Subcutaneous abdominal adipose tissue (tissue), 5 donors: ENCODE results near the gene EGFR.
A peak's percentile ranks its signal among the peaks of the same experiment; 100 is the strongest.

Experiments used
- H3K27ac ChIP-seq: one replicate; pipeline ENCODE4 v1.7.0; 2013; ENCODE audit warnings: low read depth, mild to moderate bottlenecking, inconsistent platforms, low read length, moderate library complexity
- H3K27me3 ChIP-seq, 5 donors: one replicate each; pipeline ENCODE4 v1.7.0; 2013; ENCODE audit warnings: low read length in 5 of 5, inconsistent platforms in 1 of 5; ENCODE audit not compliant: control insufficient read depth in 5 of 5, insufficient read depth in 4 of 5
- H3K36me3 ChIP-seq, 5 donors: one replicate each; pipeline ENCODE4 v1.7.0; 2013; ENCODE audit warnings: low read length in 5 of 5; ENCODE audit not compliant: control insufficient read depth in 5 of 5, insufficient read depth in 5 of 5
- H3K4me1 ChIP-seq, 5 donors: one replicate each; pipeline ENCODE4 v1.7.0; 2013; ENCODE audit warnings: low read length in 5 of 5, mild to moderate bottlenecking in 3 of 5, moderate library complexity in 1 of 5; ENCODE audit not compliant: control insufficient read depth in 5 of 5, insufficient read depth in 5 of 5
- H3K4me3 ChIP-seq, 5 donors: one replicate each; pipeline ENCODE4 v1.7.0; 2013; ENCODE audit warnings: low read length in 5 of 5, low read depth in 1 of 5
- H3K9ac ChIP-seq, 5 donors: one replicate each; pipeline ENCODE4 v1.7.0; 2013; ENCODE audit warnings: low read length in 5 of 5, mild to moderate bottlenecking in 4 of 5, moderate library complexity in 3 of 5
- H3K9me3 ChIP-seq, 5 donors: one replicate each; pipeline ENCODE4 v1.7.0; 2013; ENCODE audit warnings: low read length in 5 of 5; ENCODE audit not compliant: control insufficient read depth in 5 of 5
- donor health status: healthy.
- donor health status: healthy.
- donor health status: healthy.
- donor health status: healthy.
- donor health status: healthy.

Gene EGFR

GRCh38 chr7:55170335-55171069 lies 151.7 kb downstream of the EGFR start:
- Histone ChIP-seq H3K9ac (no peak overlapping the region), H3K36me3 (peaks cover 7 to 70% (median 57%) of the 10 kb centered on the region in 5 donors), H3K4me3 (no peak overlapping the region), H3K27ac (peak overlapping the region; percentile 23), H3K9me3 (no peaks in the 10 kb centered on the region), H3K27me3 (no peaks in the 10 kb centered on the region), H3K4me1 (peaks cover 0 to 21% (median 18%) of the 10 kb centered on the region in 5 donors)

GRCh38 chr7:55171157-55171556 lies 152.3 kb downstream of the EGFR start:
- peaks cover 5 to 64% (median 52%) of the 10 kb centered on the region in 5 donors for H3K36me3 ChIP-seq
- no peaks in the 10 kb centered on the region for H3K27me3 ChIP-seq
- no peak overlapping the region for H3K27ac ChIP-seq
- peaks cover 0 to 27% (median 20%) of the 10 kb centered on the region in 5 donors for H3K4me1 ChIP-seq
- H3K4me3 ChIP-seq, result no peak overlapping the region
- no peak overlapping the region for H3K9ac ChIP-seq
- H3K9me3 ChIP-seq, result no peaks in the 10 kb centered on the region

GRCh38 chr7:55172161-55172560 lies 153.3 kb downstream of the EGFR start:
- H3K4me3 ChIP-seq, result no peak overlapping the region
- peaks cover 3 to 62% (median 51%) of the 10 kb centered on the region in 5 donors for H3K36me3 ChIP-seq
- H3K27ac ChIP-seq, result no peak overlapping the region
- H3K9me3 ChIP-seq, result no peaks in the 10 kb centered on the region
- H3K27me3 ChIP-seq, result no peaks in the 10 kb centered on the region
- no peak overlapping the region for H3K9ac ChIP-seq
- peaks cover 1 to 32% (median 23%) of the 10 kb centered on the region in 5 donors for H3K4me1 ChIP-seq

GRCh38 chr7:55172881-55173609 lies 154.2 kb downstream of the EGFR start:
- Histone ChIP-seq H3K9me3 (no peaks in the 10 kb centered on the region), H3K36me3 (peaks cover 3 to 65% (median 52%) of the 10 kb centered on the region in 5 donors), H3K4me3 (no peak overlapping the region), H3K27me3 (no peaks in the 10 kb centered on the region), H3K4me1 (peaks cover 1 to 40% (median 32%) of the 10 kb centered on the region in 5 donors), H3K9ac (no peak overlapping the region), H3K27ac (no peak overlapping the region)

- no peak overlapping the region for H3K4me3 ChIP-seq
- H3K36me3 ChIP-seq, result peaks cover 3 to 66% (median 53%) of the 10 kb centered on the region in 5 donors
- H3K4me1 ChIP-seq, result peaks cover 1 to 40% (median 32%) of the 10 kb centered on the region in 5 donors
- H3K27ac ChIP-seq, result no peak overlapping the region
- H3K9ac ChIP-seq, result no peak overlapping the region
- H3K9me3 ChIP-seq, result no peaks in the 10 kb centered on the region
- H3K27me3 ChIP-seq, result no peaks in the 10 kb centered on the region
Measured at GRCh38 chr7:55173671-55174070, 154.9 kb downstream of the EGFR start.

- Histone ChIP-seq H3K4me3 (no peak overlapping the region), H3K36me3 (peaks cover 3 to 72% (median 61%) of the 10 kb centered on the region in 5 donors), H3K9ac (no peak overlapping the region), H3K9me3 (no peaks in the 10 kb centered on the region), H3K27me3 (no peaks in the 10 kb centered on the region), H3K4me1 (peaks cover 1 to 40% (median 32%) of the 10 kb centered on the region in 5 donors), H3K27ac (no peak overlapping the region)
Measured at GRCh38 chr7:55174456-55174855, 155.6 kb downstream of the EGFR start.

GRCh38 chr7:55174856-55175255 lies 156.0 kb downstream of the EGFR start:
- peaks cover 1 to 40% (median 32%) of the 10 kb centered on the region in 5 donors for H3K4me1 ChIP-seq
- peaks cover 3 to 69% (median 61%) of the 10 kb centered on the region in 5 donors for H3K36me3 ChIP-seq
- H3K9ac ChIP-seq, result no peak overlapping the region
- no peaks in the 10 kb centered on the region for H3K27me3 ChIP-seq
- no peak overlapping the region for H3K4me3 ChIP-seq
- no peak overlapping the region for H3K27ac ChIP-seq
- no peaks in the 10 kb centered on the region for H3K9me3 ChIP-seq

GRCh38 chr7:55177068-55177530 lies 158.3 kb downstream of the EGFR start:
- Histone ChIP-seq H3K9me3 (no peaks in the 10 kb centered on the region), H3K4me1 (peaks cover 1 to 32% (median 28%) of the 10 kb centered on the region in 5 donors), H3K4me3 (no peak overlapping the region), H3K9ac (peak overlapping the region in 1 of 5 donors; percentile 15), H3K27me3 (no peaks in the 10 kb centered on the region), H3K36me3 (peaks cover 2 to 68% (median 65%) of the 10 kb centered on the region in 5 donors), H3K27ac (no peak overlapping the region)

- H3K4me1 ChIP-seq, result peaks cover 1 to 32% (median 28%) of the 10 kb centered on the region in 5 donors
- no peak overlapping the region for H3K27ac ChIP-seq
- H3K9me3 ChIP-seq, result no peaks in the 10 kb centered on the region
- peak overlapping the region in 1 of 5 donors; percentile 15 for H3K9ac ChIP-seq
- no peak overlapping the region for H3K4me3 ChIP-seq
- H3K36me3 ChIP-seq, result peaks cover 0 to 68% (median 66%) of the 10 kb centered on the region in 5 donors
- H3K27me3 ChIP-seq, result no peaks in the 10 kb centered on the region
Measured at GRCh38 chr7:55177589-55178261, 158.9 kb downstream of the EGFR start.
